ENCODE measurements around the gene SMIM12.
"Not testable (repeated sequence)": the region's sequence is repeated elsewhere in the genome, so short reads cannot be mapped to it uniquely, and the experiment has no call there.

The SMIM12 gene

DNA sequence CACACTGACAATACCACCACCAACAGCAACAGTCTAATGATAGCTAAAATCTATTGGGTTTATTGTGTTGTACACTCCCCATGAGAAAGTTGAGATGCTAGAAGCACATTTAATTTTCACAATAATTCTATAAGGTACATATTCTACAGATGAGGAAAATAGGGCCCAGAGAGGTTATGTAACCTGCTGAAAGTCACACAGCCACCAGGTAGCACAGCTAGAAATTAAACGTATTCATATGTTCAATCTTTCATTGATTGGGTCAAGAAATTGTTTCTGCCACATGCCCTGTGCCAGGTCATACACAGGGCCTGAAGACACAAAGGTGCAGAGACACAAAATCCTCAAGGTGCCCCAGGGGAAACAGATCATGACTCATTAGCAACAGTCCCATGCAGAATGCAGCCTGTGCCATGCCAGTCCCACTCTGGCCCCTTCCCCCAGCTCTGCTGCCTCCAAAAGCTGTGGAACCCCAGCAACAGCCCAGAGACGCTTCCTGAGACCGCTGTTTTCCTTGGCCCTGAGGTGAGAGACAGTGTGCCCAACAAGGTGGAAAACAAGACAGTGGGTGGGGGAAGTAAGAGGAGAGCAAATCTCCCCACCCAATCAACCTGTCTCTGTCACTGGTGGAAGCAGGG, 34.6 kb downstream of the SMIM12 start:
- H3K9ac ChIP-seq (ENCODE audit: low read length), result no peak overlapping the region
- H3K27me3 ChIP-seq (ENCODE audit: control insufficient read depth, insufficient read depth, low read length), result no peaks in the 10 kb centered on the region
- H3K9me3 ChIP-seq (ENCODE audit: control insufficient read depth, insufficient read depth, low read depth, low read length), result no peaks in the 10 kb centered on the region
- H3K27ac ChIP-seq (ENCODE audit: low read depth, low read length), result no peak overlapping the region
- peaks cover 4% of the 10 kb centered on the region; the same call in 1 of the 2 replicates for H3K4me1 ChIP-seq (ENCODE audit: control insufficient read depth, insufficient read depth, low read length)
- H3K4me3 ChIP-seq (ENCODE audit: low read depth, low read length), result no peak overlapping the region
- no peaks in the 10 kb centered on the region for H3K36me3 ChIP-seq (ENCODE audit: control insufficient read depth, insufficient read depth, low read length)

DNA sequence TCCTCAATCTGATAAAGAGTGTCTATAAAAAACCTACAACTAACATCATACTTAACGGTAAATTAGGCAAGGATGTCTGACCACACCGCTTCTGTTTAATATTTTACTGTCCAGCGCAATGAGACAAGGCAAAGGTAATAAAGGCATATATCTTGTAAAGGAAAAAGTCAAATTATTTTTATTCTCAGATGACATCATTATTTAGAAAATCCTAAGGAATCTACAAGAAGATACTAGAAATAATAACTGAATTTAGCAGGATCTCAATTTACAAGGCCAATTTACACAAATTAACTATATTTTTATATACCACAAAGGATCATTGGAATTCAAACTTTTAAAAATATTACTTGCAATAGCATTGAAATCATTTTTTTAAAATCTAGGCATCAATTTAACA, 37.3 kb downstream of the SMIM12 start:
- H3K4me3 ChIP-seq (ENCODE audit: low read depth, low read length), result no peak overlapping the region

DNA sequence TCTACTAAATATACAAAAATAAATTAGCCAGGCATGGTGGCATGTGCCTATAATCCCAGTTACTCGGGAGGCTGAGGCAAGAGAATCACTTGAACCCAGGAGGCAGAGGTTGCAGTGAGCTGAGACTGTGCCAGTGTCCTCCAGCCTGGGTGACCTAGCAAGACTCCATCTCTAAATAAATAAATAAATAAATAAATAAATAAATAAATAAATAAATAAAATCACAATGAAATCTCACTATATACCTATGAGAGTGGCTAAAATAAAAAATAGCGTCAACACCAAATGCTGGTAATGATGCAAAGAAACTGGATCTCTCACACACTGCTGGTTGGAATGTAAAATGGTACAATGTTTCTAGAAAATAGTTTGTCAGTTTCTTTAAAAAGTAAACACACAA, 40.7 kb downstream of the SMIM12 start:
- not testable (repeated sequence) for H3K36me3 ChIP-seq (ENCODE audit: control insufficient read depth, insufficient read depth, low read length); H3K27ac ChIP-seq (ENCODE audit: low read depth, low read length); H3K9me3 ChIP-seq (ENCODE audit: control insufficient read depth, insufficient read depth, low read depth, low read length); H3K4me3 ChIP-seq (ENCODE audit: low read depth, low read length); H3K27me3 ChIP-seq (ENCODE audit: control insufficient read depth, insufficient read depth, low read length); H3K9ac ChIP-seq (ENCODE audit: low read length); H3K4me1 ChIP-seq (ENCODE audit: control insufficient read depth, insufficient read depth, low read length)

More for the DNA sequence above, 37.3 kb downstream of the SMIM12 start:
- Histone ChIP-seq H3K4me1 (ENCODE audit: control insufficient read depth, insufficient read depth, low read length) (peaks cover 4% of the 10 kb centered on the region; the same call in 1 of the 2 replicates), H3K9me3 (ENCODE audit: control insufficient read depth, insufficient read depth, low read depth, low read length) (no peaks in the 10 kb centered on the region), H3K36me3 (ENCODE audit: control insufficient read depth, insufficient read depth, low read length) (no peaks in the 10 kb centered on the region), H3K27me3 (ENCODE audit: control insufficient read depth, insufficient read depth, low read length) (no peaks in the 10 kb centered on the region), H3K27ac (ENCODE audit: low read depth, low read length) (no peak overlapping the region), H3K9ac (ENCODE audit: low read length) (no peak overlapping the region)

DNA sequence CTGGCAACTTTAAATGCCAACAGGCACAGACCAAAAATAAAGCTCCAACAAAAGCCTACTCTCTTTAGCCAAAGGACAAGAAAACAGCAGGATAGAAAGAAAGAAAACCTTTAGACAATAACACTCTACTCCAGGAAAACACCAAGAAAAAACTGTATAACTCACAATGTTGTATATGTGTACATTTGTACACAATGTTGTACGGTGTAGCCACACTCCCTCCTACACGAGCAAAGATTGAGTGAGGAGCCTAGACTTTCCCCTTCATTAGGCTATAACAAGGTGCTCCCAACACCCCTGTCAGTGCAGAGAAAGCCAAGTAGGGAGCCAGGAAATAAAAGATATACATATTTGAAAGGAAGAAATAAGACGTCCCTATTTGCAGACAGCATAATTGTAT, 42.8 kb downstream of the SMIM12 start:
- Histone ChIP-seq H3K4me1 (ENCODE audit: control insufficient read depth, insufficient read depth, low read length) (no peaks in the 10 kb centered on the region), H3K4me3 (ENCODE audit: low read depth, low read length) (no peak overlapping the region), H3K27me3 (ENCODE audit: control insufficient read depth, insufficient read depth, low read length) (no peaks in the 10 kb centered on the region), H3K36me3 (ENCODE audit: control insufficient read depth, insufficient read depth, low read length) (no peaks in the 10 kb centered on the region), H3K9me3 (ENCODE audit: control insufficient read depth, insufficient read depth, low read depth, low read length) (no peaks in the 10 kb centered on the region), H3K27ac (ENCODE audit: low read depth, low read length) (no peak overlapping the region), H3K9ac (ENCODE audit: low read length) (no peak overlapping the region)

DNA sequence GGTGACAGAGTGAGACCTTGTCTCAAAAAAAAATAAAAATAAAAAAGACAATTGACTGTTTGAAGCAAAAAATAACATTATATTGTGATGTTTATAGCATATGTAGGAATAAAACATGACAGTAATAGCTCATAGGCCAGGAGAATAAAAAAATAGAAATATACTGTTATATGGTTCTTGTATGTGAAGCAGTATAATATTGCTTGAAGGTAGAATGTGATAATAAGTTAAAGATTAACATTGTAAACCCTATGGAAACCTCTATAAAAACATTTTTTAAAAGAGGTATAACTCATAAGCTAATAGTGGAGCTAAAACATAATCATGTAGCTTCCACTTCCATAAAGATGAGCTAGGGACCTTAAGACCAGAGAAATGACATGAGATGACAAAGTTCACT, 43.2 kb downstream of the SMIM12 start:
- H3K27ac ChIP-seq (ENCODE audit: low read depth, low read length), result no peak overlapping the region
- no peaks in the 10 kb centered on the region for H3K9me3 ChIP-seq (ENCODE audit: control insufficient read depth, insufficient read depth, low read depth, low read length)
- H3K4me1 ChIP-seq (ENCODE audit: control insufficient read depth, insufficient read depth, low read length), result no peaks in the 10 kb centered on the region
- H3K9ac ChIP-seq (ENCODE audit: low read length), result no peak overlapping the region
- H3K36me3 ChIP-seq (ENCODE audit: control insufficient read depth, insufficient read depth, low read length), result no peaks in the 10 kb centered on the region
- H3K4me3 ChIP-seq (ENCODE audit: low read depth, low read length), result no peak overlapping the region
- no peaks in the 10 kb centered on the region for H3K27me3 ChIP-seq (ENCODE audit: control insufficient read depth, insufficient read depth, low read length)

DNA sequence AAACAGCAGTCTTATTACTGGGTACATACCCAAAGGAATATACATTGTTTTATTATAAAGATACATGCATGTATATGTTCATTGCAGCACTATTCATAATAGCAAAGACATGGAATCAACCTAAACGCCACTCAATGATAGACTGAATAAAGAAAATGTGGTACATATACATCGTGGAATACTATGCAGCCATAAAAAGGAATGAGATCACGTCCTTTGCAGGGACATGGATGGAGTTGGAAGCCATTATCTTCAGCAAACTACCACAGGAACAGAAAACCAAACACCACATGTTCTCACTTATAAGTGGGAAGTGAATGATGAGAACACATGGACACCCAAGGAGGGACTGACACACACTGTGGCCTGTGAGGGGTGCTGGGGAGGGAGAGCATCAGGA, 48.8 kb downstream of the SMIM12 start:
- not testable (repeated sequence) for H3K4me3 ChIP-seq (ENCODE audit: low read depth, low read length); H3K27me3 ChIP-seq (ENCODE audit: control insufficient read depth, insufficient read depth, low read length); H3K4me1 ChIP-seq (ENCODE audit: control insufficient read depth, insufficient read depth, low read length); H3K9ac ChIP-seq (ENCODE audit: low read length); H3K9me3 ChIP-seq (ENCODE audit: control insufficient read depth, insufficient read depth, low read depth, low read length); H3K36me3 ChIP-seq (ENCODE audit: control insufficient read depth, insufficient read depth, low read length); H3K27ac ChIP-seq (ENCODE audit: low read depth, low read length)

DNA sequence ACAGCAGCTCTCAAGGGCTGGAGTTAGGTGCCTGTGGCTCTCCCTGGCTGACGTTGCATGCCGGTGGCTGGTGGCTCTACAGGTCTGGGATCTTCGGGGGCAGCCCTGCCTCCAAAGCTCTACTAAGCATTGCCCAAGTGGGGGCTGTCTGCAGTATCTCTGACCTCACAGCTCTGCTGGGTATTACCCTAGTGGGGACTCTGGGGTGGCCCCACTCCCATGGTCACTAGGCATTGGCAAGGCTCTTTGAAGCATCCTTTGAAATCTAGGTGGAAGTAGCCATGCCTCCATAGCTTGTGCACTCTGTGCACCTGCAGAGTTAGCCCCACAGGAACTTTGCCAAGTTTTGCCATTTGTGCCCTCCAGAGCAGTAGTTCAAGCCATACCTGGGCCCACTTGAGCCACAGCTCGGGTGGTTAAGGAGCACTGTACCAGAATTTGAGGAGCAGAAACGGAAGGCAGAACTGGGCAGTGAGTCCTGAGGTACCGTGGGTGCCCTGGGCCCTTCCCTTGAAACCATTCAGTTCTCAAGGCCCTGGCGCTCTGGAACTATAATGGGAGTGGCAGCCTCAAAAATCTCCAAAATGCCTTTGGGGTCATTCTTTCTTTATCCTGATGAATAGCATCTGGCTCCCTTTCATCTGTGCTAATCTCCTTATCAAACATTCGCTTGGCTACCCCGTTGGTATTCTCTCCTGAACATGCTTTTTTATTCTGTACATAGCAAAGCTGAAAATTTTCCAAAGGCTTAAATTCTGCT, 51.3 kb downstream of the SMIM12 start:
- Histone ChIP-seq H3K9me3 (ENCODE audit: control insufficient read depth, insufficient read depth, low read depth, low read length) (no peaks in the 10 kb centered on the region; the same call in 1 of the 2 replicates), H3K27ac (ENCODE audit: low read depth, low read length) (no peak overlapping the region), H3K9ac (ENCODE audit: low read length) (no peak overlapping the region), H3K4me3 (ENCODE audit: low read depth, low read length) (no peak overlapping the region), H3K27me3 (ENCODE audit: control insufficient read depth, insufficient read depth, low read length) (no peaks in the 10 kb centered on the region), H3K4me1 (ENCODE audit: control insufficient read depth, insufficient read depth, low read length) (no peaks in the 10 kb centered on the region), H3K36me3 (ENCODE audit: control insufficient read depth, insufficient read depth, low read length) (no peaks in the 10 kb centered on the region)

DNA sequence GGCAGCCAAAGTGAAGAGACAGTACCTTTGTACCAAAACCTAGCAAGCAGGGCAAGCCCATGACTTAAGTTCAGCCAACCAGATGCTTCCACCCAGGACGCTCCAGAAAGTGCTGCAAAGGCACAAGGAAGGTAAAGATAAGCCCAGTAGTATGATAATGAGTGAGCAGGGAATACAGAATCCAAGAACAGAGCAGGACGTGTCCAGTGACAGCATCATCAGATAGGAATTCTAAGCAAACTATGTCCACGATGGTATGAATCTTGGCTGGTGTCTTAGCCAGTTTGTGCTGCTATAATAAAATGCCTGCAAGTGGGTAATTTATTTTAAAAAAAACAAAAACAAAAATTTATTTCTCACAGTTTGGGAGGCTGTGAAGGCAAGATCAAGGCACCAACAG, 53.2 kb downstream of the SMIM12 start:
- Histone ChIP-seq H3K27ac (ENCODE audit: low read depth, low read length) (no peak overlapping the region), H3K4me1 (ENCODE audit: control insufficient read depth, insufficient read depth, low read length) (no peaks in the 10 kb centered on the region), H3K9ac (ENCODE audit: low read length) (no peak overlapping the region), H3K36me3 (ENCODE audit: control insufficient read depth, insufficient read depth, low read length) (no peaks in the 10 kb centered on the region), H3K4me3 (ENCODE audit: low read depth, low read length) (no peak overlapping the region), H3K9me3 (ENCODE audit: control insufficient read depth, insufficient read depth, low read depth, low read length) (no peaks in the 10 kb centered on the region; the same call in 1 of the 2 replicates), H3K27me3 (ENCODE audit: control insufficient read depth, insufficient read depth, low read length) (no peaks in the 10 kb centered on the region)

DNA sequence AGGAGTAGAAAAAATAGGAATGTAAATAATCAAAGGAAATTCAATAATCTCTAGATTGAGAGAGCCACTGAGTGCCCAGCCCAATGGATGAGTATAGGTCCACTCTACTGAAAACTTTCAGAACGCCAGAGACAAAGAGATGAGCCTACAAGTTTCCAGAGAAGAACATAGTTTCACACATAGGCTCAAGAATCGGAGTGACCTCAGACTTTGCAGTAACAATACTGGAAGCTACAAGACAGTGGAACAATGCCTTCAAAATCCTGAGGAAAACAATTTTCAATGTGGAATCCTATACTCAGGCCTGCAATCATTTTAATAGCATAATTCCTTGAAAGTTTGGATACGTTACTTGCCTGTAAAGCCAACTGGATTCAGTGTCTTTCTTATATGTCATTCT, 55.8 kb downstream of the SMIM12 start:
- no peaks in the 10 kb centered on the region for H3K27me3 ChIP-seq (ENCODE audit: control insufficient read depth, insufficient read depth, low read length)
- no peaks in the 10 kb centered on the region for H3K36me3 ChIP-seq (ENCODE audit: control insufficient read depth, insufficient read depth, low read length)
- no peak overlapping the region for H3K27ac ChIP-seq (ENCODE audit: low read depth, low read length)
- no peak overlapping the region for H3K9ac ChIP-seq (ENCODE audit: low read length)
- H3K4me3 ChIP-seq (ENCODE audit: low read depth, low read length), result no peak overlapping the region
- no peaks in the 10 kb centered on the region for H3K4me1 ChIP-seq (ENCODE audit: control insufficient read depth, insufficient read depth, low read length)
- no peaks in the 10 kb centered on the region; the same call in 1 of the 2 replicates for H3K9me3 ChIP-seq (ENCODE audit: control insufficient read depth, insufficient read depth, low read depth, low read length)

All from HUES6 (cell line).